ENCODE results near the gene HS6ST3.
"Not testable (repeated sequence)": the region's sequence is repeated elsewhere in the genome, so short reads cannot be mapped to it uniquely, and the experiment has no call there.

Gene HS6ST3

GRCh38 chr13:96091164-96092117 lies 1.5 kb downstream of the HS6ST3 start:
- H3K4me3 ChIP-seq (ENCODE audit: control insufficient read depth, low read depth, low read length), result no peak overlapping the region
- no peak for TF ChIP-seq CTCF (IDR thresholded peaks at IDR 0.05; ENCODE audit: control insufficient read depth, insufficient read depth, low read depth, low read length, missing control alignments)
- DNase-seq (ENCODE audit: low read depth), result no peak

- no peak for TF ChIP-seq CTCF (IDR thresholded peaks at IDR 0.05; ENCODE audit: control insufficient read depth, insufficient read depth, low read depth, low read length, missing control alignments)
- no peak for DNase-seq (ENCODE audit: low read depth)
- H3K4me3 ChIP-seq (ENCODE audit: control insufficient read depth, low read depth, low read length), result no peak overlapping the region
Observed at GRCh38 chr13:96093296-96094006, 3.5 kb downstream of the HS6ST3 start.

GRCh38 chr13:96100457-96101220 lies 10.7 kb downstream of the HS6ST3 start:
- no peak for DNase-seq (ENCODE audit: low read depth)

GRCh38 chr13:96104516-96104915 lies 14.6 kb downstream of the HS6ST3 start:
- no peak for DNase-seq (ENCODE audit: low read depth)
- TF ChIP-seq CTCF (IDR thresholded peaks at IDR 0.05; ENCODE audit: control insufficient read depth, insufficient read depth, low read depth, low read length, missing control alignments), result no peak
- H3K4me3 ChIP-seq (ENCODE audit: control insufficient read depth, low read depth, low read length), result no peak overlapping the region

More at GRCh38 chr13:96100457-96101220, 10.7 kb downstream of the HS6ST3 start:
- no peak overlapping the region for H3K4me3 ChIP-seq (ENCODE audit: control insufficient read depth, low read depth, low read length)
- no peak for TF ChIP-seq CTCF (IDR thresholded peaks at IDR 0.05; ENCODE audit: control insufficient read depth, insufficient read depth, low read depth, low read length, missing control alignments)

- DNase-seq (ENCODE audit: low read depth), result not testable (repeated sequence)
Observed at GRCh38 chr13:96108072-96108471, 18.2 kb downstream of the HS6ST3 start.

GRCh38 chr13:96109125-96109524 lies 19.2 kb downstream of the HS6ST3 start:
- no peak overlapping the region for H3K4me3 ChIP-seq (ENCODE audit: control insufficient read depth, low read depth, low read length)
- TF ChIP-seq CTCF (IDR thresholded peaks at IDR 0.05; ENCODE audit: control insufficient read depth, insufficient read depth, low read depth, low read length, missing control alignments), result no peak
- no peak for DNase-seq (ENCODE audit: low read depth)

More at GRCh38 chr13:96108072-96108471, 18.2 kb downstream of the HS6ST3 start:
- not testable (repeated sequence) for H3K4me3 ChIP-seq (ENCODE audit: control insufficient read depth, low read depth, low read length)
